SIG-M5 treated with dmso at 0.1 percent for 504 hours (cell line): ENCODE data around the gene SBSN.
A peak's percentile ranks its signal among the peaks of the same experiment; 100 is the strongest.

Source experiments
- DNase-seq: peaks from one replicate; lab custom pipeline; 2025; ENCODE audit not compliant: unreplicated experiment; lab: John Stamatoyannopoulos, UW

The SBSN gene

GRCh38 chr19:35533822-35534392 is 5.8 kb upstream of the SBSN start:
- DNase-seq: no peak

GRCh38 chr19:35533201-35533821 is 5.2 kb upstream of the SBSN start, which contains the start of gene GAPDHS:
Gene GAPDHS (plus strand): TSS chr19:35533456. CDS start chr19:35533528, 72 bp downstream.
- DNase-seq: no peak

- DNase-seq: no peak
Measured at GRCh38 chr19:35531291-35531690, 3.2 kb upstream of the SBSN start.

GRCh38 chr19:35529241-35530218 is 1.4 kb upstream of the SBSN start:
- no peak for DNase-seq

- no peak for DNase-seq
Measured at GRCh38 chr19:35525873-35526272, 2.2 kb downstream of the SBSN start.

- DNase-seq: no peak
Measured at GRCh38 chr19:35524181-35524837, 3.8 kb downstream of the SBSN start.

- DNase-seq: no peak
Measured at GRCh38 chr19:35522745-35523327, 5.3 kb downstream of the SBSN start.

GRCh38 chr19:35521124-35521743 is 6.9 kb downstream of the SBSN start:
- DNase-seq: no peak

- DNase-seq: peak; percentile 27
Measured at GRCh38 chr19:35519291-35519690, 8.8 kb downstream of the SBSN start.

- no peak for DNase-seq
Measured at GRCh38 chr19:35518313-35518712, 9.8 kb downstream of the SBSN start.

GRCh38 chr19:35517342-35517741 is 10.8 kb downstream of the SBSN start:
- DNase-seq: no peak

GRCh38 chr19:35516310-35516709 is 11.8 kb downstream of the SBSN start:
- DNase-seq: no peak

- no peak for DNase-seq
Measured at GRCh38 chr19:35514282-35514809, 13.8 kb downstream of the SBSN start.

GRCh38 chr19:35513628-35514281 is 14.4 kb downstream of the SBSN start, which contains the start of gene DMKN:
Gene DMKN (minus strand): TSS chr19:35513649. CDS start chr19:35513475, 174 bp downstream.
- DNase-seq: no peak

- no peak for DNase-seq
Measured at GRCh38 chr19:35512831-35513627, 15.1 kb downstream of the SBSN start.

GRCh38 chr19:35511337-35511736 is 16.8 kb downstream of the SBSN start:
- no peak for DNase-seq

GRCh38 chr19:35510626-35510964 is 17.5 kb downstream of the SBSN start:
- DNase-seq: no peak

- peak; percentile 30 for DNase-seq
Measured at GRCh38 chr19:35509861-35510625, 18.1 kb downstream of the SBSN start.
